CD4-positive, alpha-beta T cell treated with Interleukin-6 at 100 ng/mL for 8 hours (primary cell): ENCODE data around the gene LIMS2.

Source experiments
- DNase-seq: peaks from one replicate; pipeline ENCODE4 v3.0.0-alpha.2; 2020; ENCODE audit warnings: mixed read lengths, low spot score

The LIMS2 gene, protein sequence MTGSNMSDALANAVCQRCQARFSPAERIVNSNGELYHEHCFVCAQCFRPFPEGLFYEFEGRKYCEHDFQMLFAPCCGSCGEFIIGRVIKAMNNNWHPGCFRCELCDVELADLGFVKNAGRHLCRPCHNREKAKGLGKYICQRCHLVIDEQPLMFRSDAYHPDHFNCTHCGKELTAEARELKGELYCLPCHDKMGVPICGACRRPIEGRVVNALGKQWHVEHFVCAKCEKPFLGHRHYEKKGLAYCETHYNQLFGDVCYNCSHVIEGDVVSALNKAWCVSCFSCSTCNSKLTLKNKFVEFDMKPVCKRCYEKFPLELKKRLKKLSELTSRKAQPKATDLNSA

DNA sequence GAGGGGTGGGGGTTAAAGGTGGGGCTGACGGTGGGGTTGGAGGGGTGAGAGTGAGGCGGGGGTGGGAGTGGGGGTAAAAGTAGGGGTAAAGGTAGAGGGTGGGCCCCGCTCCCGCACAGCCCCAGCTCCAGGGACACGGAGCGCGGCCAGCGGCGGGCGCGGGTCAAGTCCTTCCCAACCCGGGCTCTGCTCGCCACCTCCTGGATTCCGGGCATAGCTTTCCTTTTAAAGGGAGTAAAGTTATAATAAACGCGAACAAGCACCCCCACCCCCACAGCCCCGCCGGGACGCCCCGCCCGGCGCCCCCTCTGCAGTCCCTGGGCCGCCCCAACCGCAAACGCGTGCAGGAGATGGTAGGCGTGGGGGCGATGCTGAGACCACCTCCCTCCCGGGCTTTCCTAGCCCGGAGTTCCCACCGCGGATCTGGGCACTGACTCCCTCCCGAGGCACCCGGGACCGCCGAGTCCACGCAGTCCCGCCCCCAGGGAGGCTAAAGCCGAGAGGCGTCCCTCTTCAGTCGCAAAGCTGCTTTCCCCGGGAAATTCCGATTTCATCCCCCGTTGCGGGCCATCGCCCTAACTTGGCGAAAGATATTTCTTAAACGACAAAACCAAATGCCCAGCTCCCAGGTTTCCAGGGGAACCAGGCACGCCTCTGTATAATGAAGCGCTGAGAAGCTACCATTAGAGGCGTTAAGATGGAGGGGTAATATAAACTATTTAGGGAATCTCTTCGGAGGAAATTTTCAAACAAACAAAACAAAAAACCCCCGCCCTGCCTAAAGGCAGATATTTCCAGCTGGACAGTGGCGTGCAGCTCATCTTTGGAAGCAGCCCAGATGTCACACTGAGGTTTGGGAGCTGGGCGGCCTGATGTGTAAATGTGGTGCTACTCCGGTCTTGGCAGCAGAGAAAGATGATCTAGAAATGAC, at the start of gene LIMS2:
LIMS2 (minus strand) TSS at position 200 of the 931 bp plus-strand sequence. CDS start 506 bp downstream, outside the sequence.
- no peak for DNase-seq

DNA sequence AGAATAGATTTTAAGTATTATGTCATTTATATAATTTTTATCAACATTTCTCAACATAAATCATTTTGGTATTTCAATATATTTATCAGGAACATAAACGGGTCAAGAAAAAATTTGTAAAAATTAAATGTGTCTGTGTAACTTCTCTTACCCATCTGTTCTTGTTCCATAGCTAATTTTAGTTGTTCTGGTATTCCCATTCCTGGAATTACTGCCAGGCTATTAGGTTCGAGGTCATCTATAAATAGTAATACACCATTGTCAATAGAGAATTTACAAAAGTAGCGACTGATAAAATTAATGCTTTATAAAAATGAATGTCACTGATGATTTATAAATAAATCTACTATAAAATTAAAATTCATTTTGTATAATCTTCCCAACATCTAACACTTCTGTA, 47.5 kb upstream of the LIMS2 start:
- DNase-seq, result no peak

DNA sequence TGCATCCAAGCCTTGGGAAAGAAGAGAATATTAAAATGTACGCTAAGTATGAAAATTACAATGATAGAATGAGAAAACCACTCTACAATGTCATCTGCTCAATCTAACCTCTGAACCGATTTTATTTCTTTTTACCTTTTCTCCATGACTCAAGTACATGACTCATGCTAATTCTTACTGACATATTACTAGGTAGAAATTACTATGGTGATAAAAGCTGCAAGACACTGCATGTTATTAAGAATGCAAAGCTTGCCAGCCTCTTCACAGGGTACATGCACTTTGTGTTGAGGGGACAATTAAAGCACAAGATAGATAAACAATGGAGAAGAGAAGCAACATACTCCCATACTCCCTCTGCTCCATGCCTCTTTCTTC, 46.6 kb upstream of the LIMS2 start:
- no peak for DNase-seq

DNA sequence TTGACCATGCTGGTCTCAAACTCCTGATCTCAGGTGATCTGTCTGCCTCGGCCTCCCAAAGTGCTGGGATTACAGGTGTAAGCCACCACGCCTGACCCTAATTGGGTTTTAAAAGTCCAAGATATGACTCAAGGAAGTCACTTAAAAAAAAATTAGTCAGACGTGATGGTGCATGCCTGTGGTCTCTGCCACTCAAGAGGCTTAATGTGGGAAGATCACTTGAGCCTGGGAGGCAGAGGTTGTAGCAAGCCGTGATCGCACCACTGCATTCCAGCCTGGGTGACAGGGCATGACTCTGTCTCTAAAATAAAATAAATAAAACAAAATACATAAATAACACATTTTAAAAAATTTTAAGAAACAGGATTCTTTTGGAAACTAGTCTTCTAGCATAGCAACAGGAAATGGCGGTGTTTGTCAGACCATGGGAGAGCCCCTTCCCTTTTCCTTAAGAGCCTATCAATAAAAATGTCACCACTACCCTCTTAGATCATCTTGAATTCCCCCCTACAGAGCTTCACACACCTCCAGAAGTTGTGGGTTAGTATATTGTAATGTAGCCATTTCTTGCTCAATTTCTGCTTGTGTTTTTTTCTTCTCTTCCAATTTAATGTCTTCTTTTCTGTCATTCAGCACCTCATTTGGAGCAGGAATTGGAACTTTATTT, 46.1 kb upstream of the LIMS2 start:
- DNase-seq, result no peak

DNA sequence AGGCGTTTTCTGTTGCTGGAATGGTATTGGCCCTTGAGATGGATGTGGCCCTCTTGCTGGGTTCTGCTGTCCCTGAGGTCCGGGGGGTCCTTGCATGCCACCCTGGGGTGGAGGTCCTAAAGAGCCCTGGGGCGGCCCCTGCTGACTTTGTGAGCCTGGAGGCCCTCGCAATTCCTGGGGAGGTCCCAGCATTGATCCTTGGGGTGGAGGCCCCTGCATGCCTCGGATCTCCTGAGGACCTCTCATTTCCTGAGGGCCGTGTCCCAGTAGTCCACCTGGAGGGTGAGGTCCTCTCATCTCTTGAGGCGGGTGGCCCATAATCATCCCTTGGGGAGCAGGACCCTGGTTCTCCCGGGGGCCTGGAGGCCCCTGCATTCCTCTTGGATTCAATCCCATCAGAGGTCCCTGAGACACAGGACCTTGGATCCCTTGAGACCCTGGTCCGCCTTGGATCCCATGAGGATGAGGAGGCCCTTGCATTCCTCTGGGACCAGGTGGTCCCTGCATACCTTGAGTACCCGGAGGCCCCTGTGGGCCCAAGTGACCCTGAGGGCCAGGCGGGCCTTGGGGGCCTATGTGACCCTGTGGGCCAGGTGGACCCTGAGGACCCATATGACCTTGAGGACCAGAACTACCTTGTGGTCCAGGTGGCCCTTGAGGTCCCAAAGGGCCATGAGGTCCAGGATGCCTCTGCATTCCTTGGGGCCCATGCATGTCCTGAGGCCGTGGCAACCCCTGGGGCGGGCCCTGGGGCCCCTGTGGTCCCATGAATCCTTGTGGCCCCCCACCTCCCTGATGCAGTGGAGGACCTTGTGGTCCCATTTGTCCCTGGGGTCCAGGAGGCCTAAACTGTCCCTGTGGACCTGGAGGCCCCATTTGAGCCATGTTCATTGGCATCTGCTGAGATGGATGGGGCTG, 44.2 kb upstream of the LIMS2 start:
- no peak for DNase-seq

DNA sequence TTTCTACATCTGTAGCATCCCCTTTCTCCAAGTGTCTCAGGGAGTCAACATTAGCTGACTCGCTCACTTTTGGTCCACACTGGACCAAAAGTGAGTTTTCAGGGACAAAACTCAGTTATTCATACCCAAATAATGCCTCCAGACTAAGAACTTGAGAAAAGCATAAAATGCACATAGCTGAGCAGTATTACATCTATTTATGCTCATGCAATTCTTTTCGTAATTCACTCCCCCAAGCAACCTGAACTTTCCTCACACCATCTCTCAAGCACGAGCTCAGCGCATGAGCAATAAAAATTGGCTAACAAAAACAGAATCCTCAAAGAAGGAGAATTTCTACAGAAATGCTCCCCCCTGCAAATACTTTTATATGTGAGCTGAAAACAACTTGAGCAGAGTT, 42.9 kb upstream of the LIMS2 start:
- DNase-seq, result no peak

DNA sequence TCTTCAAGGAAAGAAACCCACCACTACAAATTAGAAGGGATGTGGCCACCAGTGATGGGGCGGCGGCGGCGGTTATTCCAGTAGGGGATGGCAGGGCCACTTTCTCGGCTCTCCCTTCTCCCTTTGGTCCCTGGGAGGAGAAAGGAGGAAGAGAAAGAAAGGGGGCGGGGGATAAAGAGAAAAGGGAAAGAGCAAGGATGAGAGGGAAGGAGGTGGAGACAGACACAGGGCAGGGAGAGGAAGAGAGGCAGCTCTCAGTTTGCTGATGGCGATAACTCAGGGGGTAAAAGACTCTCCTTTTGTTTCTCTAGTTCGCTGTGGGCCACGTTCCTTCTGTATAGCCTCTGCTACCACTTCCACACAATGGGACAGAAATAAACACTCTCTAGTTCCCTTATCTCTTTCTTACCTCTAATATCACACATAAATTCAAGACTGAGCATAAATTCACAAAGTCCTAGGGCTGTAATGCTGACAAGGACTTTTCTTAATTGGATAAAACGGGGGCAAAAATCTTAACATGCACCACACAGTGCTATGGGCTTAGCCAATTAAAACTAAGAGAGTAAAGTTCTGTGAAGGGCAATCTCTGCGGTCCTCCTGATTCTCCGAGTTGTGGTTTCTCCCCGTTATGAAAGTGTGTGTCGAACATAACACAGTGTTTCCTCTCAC, 40.6 kb upstream of the LIMS2 start:
- no peak for DNase-seq

DNA sequence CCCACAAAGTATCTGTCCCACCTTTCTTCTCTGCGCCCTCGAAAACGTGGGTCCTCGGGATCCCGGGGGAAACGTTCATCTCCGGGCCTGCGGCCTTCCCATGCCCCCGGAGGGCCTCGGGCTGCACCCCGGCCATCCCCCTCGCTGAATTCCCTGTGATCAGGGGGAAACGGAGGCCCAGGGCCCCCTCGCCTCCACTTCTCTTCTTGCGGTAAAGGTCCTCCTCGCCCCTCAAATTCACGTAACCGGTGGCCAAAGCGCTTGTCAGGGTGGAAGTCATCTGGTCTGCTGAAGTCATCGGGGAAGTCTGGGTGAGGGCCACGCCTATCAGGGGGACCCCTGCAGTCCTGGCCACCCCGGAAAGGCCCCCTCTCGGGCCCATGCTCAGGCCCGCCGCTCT, 38.2 kb upstream of the LIMS2 start:
- no peak for DNase-seq

DNA sequence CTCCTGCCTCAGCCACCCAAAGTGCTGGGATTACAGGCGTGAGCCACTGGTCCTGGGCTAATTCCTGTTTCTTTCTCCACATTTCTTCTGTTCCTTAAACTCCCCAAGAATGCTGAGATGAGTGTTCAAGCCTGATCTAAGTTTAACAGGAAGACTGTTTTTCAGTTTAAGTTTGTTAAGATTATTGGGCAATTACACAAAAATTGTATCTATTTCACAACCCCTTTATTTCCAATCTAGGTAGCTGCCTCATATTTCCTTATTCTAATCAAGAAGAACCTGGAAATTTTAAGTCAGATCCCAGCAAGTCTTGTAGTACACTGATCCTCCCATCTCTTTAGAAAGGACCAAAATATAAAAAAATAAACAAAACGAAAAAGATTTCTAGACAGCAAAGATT, 37.7 kb upstream of the LIMS2 start:
- DNase-seq, result no peak

DNA sequence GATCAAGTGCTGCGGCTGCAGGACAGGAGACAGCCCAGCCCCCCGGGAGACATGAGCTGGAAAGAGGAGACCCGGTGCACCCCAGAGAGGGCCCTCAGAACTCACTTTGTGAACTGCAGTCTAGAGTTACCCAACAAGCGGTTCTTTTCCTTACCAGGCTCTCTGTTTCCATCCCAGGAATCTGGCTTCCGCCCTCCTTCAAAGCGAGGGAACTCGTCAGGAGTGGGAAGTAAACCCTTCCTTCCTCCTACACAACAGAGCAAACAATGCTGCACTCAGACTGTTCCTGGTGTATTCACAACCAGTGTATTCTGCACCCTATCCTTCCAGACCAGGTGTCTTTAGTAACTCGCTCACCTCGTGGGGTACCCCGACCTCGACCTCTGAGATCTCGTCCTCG, 34.0 kb upstream of the LIMS2 start:
- DNase-seq, result no peak

DNA sequence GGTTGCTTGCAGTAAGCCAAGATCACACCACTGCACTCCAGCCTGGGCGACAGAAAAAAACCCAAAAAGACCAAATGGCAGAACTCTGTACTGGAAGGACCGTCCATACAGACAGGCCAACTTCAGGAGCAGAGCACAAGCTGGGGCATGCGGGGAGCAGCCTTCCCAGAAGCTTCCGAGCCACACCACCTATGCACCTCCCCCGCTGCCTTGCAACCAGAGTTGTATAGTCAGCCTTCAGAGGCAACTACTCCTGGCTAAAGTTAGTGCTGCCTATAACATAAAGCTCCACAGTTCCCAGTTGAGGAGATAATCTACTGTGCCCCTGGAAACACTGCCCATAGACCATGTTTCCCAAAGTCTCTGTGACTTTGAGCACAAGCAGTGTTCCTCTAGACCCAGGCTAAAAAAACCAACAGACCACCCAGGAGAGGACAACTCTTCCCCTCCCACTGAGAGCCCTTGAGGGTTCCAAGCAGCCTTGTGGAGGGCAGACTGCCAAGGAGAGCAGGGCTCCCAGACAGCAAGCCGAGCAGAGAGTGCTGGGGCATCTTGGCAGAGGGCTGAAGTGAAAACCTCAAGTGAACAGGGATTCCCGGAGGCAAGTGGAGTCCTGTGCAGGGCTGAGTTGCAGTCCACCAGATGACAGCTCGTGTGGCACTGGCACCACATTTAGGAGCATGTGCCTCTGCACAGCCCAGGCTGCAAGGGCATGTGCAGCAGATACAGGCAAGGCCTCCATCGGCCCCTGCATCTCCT, 32.7 kb upstream of the LIMS2 start:
- DNase-seq, result no peak

DNA sequence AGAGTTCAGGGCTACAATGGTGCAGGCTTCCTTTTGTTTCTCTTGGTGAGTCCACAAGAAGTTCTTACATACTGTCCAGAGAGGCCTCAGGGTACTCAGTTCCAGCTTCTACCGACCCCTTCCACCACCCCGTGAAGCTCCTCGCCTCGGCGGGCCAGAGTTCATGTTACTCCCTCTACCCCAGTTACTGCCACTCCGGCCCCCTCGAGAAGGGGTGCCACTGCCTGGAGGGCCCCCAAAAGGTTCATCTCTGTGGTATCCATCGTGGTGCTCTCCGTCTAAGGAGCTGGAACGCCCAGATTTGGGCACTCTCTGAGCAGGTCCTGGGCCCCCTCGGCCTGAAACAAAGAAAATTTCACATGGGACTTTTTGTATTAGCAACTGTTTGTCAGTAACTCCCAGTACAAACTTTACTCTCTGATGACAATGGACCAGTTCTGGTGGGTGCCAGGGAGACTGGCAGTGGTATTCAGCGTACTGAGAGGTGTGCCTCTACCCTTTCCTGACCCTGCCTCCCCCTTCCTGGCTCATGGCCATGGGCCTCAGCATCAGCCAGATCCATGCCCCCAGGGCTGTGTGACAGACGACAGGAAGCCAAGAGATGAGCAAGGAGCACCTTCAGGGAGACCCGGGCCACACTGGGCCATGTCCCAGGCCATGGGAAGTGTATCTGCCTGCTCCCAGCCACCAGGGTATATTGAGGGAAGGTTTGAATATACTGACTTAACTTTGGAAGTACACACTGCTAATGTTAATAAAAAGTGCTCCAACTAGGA, 31.1 kb upstream of the LIMS2 start:
- no peak for DNase-seq

DNA sequence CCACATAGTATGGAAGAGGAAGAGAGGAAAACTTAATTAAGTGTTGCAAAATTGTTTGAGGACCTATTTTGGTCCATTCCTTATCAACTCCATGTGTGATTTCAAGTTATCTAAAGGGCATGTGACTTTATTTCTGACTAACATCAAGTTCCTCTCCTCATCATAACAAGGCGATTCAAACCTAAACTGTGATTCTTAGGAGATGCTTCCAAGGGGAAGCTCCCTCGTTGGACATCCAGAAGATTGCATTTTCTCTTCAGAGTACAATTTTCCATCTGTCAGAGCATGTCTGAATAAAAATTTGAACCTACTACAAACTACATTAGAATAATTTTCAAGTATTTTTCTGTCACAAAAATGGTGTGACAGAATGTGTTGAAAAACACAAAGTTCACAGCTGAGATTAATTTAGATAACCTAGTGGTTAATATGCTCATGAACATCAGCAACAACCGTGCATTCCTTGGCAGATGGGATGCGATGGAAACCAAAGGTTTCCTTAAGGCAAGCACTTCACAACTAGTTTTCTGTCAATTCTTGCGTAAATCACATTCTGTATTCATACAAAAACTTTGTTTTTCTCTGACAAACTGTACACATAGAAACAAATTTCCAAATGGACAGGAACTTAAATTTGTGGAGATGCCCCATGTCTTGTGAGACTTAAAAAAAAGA, 30.2 kb upstream of the LIMS2 start:
- no peak for DNase-seq

DNA sequence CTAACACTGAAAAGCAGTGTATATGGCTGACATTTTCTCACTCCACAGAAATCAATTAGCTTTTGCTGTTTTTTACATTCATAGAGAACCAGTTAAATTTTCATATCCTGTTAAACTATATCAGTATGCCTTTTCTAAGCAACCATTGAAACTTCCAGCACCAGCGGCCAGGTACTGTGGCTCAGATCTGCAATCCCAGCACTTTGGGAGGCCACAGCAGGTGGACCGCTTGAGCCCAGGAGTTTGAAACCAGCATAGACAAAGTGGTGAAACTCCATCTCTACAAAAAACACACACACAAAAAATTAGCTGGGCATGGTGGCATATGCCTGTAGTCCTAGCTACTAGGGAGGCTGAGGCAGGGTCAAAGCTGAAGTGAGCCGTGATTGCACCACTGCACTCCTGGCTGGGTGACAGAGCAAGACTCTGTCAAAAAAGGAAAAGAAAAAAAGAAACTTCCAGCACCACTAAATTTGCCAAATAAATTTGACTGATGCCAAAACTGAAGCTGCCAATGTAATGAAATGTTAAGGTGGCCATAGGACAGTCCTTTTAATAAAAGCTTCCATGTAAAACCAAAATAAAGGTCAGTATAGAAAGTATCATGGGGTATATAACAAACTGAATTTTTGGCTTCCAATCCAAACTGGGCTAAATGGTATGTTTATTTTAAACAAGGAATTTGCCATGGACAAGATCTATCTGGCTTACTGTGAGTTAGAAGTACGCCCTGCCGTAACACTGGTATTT, 29.5 kb upstream of the LIMS2 start:
- no peak for DNase-seq

DNA sequence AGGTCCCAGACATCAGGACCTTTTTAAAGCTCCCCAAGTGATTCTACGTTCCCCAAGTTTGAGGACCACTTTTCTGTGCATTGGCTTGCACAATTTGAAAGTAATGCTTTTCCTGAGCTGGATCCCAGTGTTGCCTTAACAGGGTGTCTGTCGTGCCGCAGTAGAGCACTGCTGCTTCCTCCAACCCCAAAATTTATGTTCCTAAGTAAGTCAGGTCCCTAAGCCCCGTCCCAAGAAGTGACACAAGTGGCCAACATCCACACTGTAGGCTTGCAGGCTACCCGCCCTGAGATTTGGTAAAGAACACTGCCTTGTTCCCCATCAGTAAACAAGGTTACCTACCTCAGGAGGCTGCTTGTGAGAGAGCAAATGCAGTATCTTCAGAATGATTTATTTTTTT, 28.0 kb upstream of the LIMS2 start:
- DNase-seq, result no peak

DNA sequence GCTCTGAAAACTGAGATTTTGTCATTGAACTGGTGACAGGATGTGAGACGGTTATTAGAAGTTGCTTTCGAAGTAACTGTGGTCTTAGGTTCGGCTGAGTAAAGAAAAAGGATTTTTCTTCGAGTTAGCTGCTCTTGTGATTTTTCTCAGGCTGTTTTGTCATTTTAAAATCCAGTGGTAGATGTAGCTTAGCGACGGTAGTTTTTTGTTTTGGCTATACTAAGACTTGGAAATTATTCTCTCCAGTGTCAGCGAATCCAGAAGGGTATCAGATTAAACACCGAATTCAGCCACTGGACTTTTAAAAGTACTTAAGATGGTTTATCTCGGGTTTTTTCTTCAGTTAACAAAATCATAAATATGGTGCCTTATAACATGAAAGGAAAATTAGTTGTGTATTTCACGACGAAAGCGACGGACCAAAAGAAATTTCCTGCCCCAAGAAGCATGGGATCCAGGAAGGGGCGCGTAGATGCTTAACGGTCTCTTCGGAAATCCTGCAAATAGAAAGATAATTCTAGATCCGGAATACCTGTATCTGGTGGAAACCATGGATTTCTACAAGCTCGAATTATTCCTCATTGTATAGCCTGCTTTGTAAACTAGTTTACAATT, 27.2 kb upstream of the LIMS2 start:
- DNase-seq, result no peak

DNA sequence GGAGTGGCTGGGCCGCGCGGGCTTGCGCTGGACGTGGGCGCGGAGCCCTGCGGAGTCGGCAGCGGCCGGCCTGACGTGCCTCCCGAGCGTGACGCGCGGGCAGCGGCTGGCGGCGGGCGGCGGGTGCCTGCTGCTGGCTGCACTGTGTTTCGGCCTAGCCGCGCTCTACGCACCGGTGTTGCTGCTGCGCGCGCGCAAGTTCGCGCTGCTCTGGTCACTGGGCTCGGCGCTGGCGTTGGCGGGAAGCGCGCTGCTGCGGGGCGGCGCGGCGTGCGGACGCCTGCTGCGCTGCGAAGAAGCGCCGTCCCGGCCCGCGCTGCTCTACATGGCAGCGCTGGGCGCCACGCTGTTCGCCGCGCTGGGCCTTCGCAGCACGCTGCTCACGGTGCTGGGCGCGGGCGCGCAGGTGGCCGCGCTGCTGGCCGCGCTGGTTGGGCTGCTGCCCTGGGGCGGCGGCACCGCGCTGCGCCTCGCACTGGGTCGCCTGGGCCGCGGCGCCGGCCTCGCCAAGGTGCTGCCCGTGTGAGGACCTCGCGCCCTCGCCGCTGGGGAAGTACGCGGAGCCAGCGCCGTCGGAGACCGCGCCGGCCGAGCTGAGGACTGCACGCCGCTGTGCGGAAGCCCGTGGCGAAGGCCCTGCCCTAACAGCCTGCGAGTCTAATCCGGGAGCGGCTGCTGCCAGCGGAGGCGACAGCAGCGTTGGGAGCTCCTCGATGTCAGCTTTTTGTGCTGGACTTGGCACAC, 26.5 kb upstream of the LIMS2 start:
- DNase-seq, result peak; percentile 77
